GM12878 (cell line): ENCODE measurements around the gene PDSS2. TPM values are rescaled to one million over a fixed set of nuclear protein-coding genes. Genes with fewer than 3 reads are reported as not detected.

Experiments
- ATAC-seq: fragments of 200-7000 bp; cut with Tn5 transposase; 3 replicates; pipeline ENCODE4 v1.9.1; 2020; ENCODE audit warnings: mild to moderate bottlenecking, moderate library complexity
- BruUV-seq: library from RNA; stranded (reverse); fragments of 400-500 nt; replicated peaks from 2 replicates; lab custom pipeline; 2021; lab: Mats Ljungman, UMichigan
- CTCF ChIA-PET: fragments of 300-600 bp; sonication (Branson Sonifier 250); formaldehyde crosslinking; extraction: SDS; loops from one replicate; lab custom pipeline; 2021; ENCODE audit warnings: inconsistent platforms; lab: Yijun Ruan, JAX
- POLR2A ChIA-PET: fragments of 350-600 bp; formaldehyde crosslinking; extraction: SDS; loops from one replicate; lab custom pipeline; 2021; ENCODE audit warnings: inconsistent platforms; lab: Charles Lee
- RAD21 ChIA-PET: fragments of 300-600 bp; sonication (Branson Sonifier 250); formaldehyde crosslinking; loops from one replicate; lab custom pipeline; 2023; ENCODE audit warnings: antibody characterized with exemption; ENCODE audit not compliant: unreplicated experiment; lab: Charles Lee
- SMC1A ChIA-PET: fragments of 300-600 bp; sonication (Branson Sonifier 250); formaldehyde crosslinking; loops from one replicate; lab custom pipeline; 2023; ENCODE audit not compliant: unreplicated experiment, uncharacterized antibody; lab: Charles Lee
- DNase-seq: peaks from one replicate; pipeline ENCODE4 v3.0.0-alpha.2; 2011; ENCODE audit warnings: low read depth, low spot score
- FAIRE-seq: peaks from 3 replicates; lab custom pipeline; 2011; peaks lifted over from hg19 to GRCh38; lab: Jason Lieb, UNC
- H2AFZ ChIP-seq: 2 replicates; pipeline ENCODE4 v1.6.0; 2011; ENCODE audit warnings: low read depth, low read length, control low read depth; ENCODE audit not compliant: control insufficient read depth
- H3K27ac ChIP-seq: 2 replicates; pipeline ENCODE4 v1.5.1; 2011; ENCODE audit warnings: control low read depth; ENCODE audit not compliant: control insufficient read depth, insufficient read depth
- H3K27me3 ChIP-seq, 2 experiments: replicated peaks in 1 of 2; 2 replicates each; pipeline versions ENCODE4 v1.6.0 to v1.6.1; 2011; ENCODE audit warnings: low read length in 1 of 2; ENCODE audit not compliant: control insufficient read depth in 2 of 2, insufficient read depth in 2 of 2
- H3K36me3 ChIP-seq, 2 experiments: 2 replicates each; pipeline ENCODE4 v1.5.1; 2011; ENCODE audit warnings: low read length in 1 of 2; ENCODE audit not compliant: control insufficient read depth in 2 of 2, insufficient read depth in 2 of 2
- H3K4me1 ChIP-seq: 2 replicates; pipeline ENCODE4 v1.6.1; 2011; ENCODE audit warnings: mild to moderate bottlenecking, low read length, moderate library complexity, mixed read lengths; ENCODE audit not compliant: control insufficient read depth, insufficient read depth
- H3K4me2 ChIP-seq: 2 replicates; pipeline ENCODE4 v1.6.0; 2011; ENCODE audit warnings: control low read depth; ENCODE audit not compliant: control insufficient read depth, insufficient read depth
- H3K4me3 ChIP-seq: fragments of 200-600 bp; sonication (generic); 2 replicates; pipeline ENCODE4 v1.5.1; 2016
- H3K79me2 ChIP-seq: 2 replicates; pipeline ENCODE4 v1.6.0; 2011; ENCODE audit warnings: low read length; ENCODE audit not compliant: control insufficient read depth, insufficient read depth
- H3K9ac ChIP-seq: 2 replicates; pipeline ENCODE4 v1.8.0; 2011; ENCODE audit warnings: low read length, control low read depth, mixed read lengths; ENCODE audit not compliant: control insufficient read depth, insufficient read depth
- H3K9me3 ChIP-seq: replicated peaks from 3 replicates; pipeline ENCODE4 v1.5.1; 2011; ENCODE audit warnings: mild to moderate bottlenecking, low read length; ENCODE audit not compliant: control insufficient read depth, insufficient read depth
- H4K20me1 ChIP-seq: 2 replicates; pipeline ENCODE4 v1.6.0; 2011; ENCODE audit not compliant: control insufficient read depth, insufficient read depth
- CTCF ChIP-seq, 3 experiments: IDR thresholded peaks in 2 of 3; conservative IDR thresholded peaks in 1 of 3; 2 replicates each; pipeline ENCODE4 v1.5.1; 2011; ENCODE audit warnings: low read depth in 3 of 3, low read length in 3 of 3, mild to moderate bottlenecking in 3 of 3, control low read depth in 2 of 3, moderate library complexity in 2 of 3, inconsistent platforms in 1 of 3, mixed read lengths in 1 of 3; ENCODE audit not compliant: control insufficient read depth in 2 of 3, insufficient read depth in 1 of 3; ENCODE audit errors: extremely low read depth in 1 of 3
- ETV6 ChIP-seq, 2 experiments: fragments of 450-650 bp in 1 of 2; IDR thresholded peaks in 1 of 2; conservative IDR thresholded peaks in 1 of 2; 2 replicates each; pipeline ENCODE4 v1.6.1; 2014; ENCODE audit warnings: antibody characterized with exemption in 1 of 2, borderline replicate concordance in 1 of 2, low read depth in 1 of 2, mild to moderate bottlenecking in 1 of 2, moderate library complexity in 1 of 2
- HCFC1 ChIP-seq: fragments of 150-350 bp; IDR thresholded peaks from 2 replicates; pipeline ENCODE4 v1.6.1; 2014; ENCODE audit warnings: low read length
- HDGF ChIP-seq: fragments of 450-650 bp; IDR thresholded peaks from 2 replicates; pipeline ENCODE4 v1.6.1; 2016; ENCODE audit warnings: antibody characterized with exemption
- MAX ChIP-seq: IDR thresholded peaks from 2 replicates; pipeline ENCODE4 v1.6.1; 2012; ENCODE audit warnings: low read depth, low read length, improper control_type of control experiment
- NR2C1 ChIP-seq: fragments of 450-650 bp; IDR thresholded peaks from 2 replicates; pipeline ENCODE4 v1.6.1; 2017; ENCODE audit warnings: antibody characterized with exemption, mild to moderate bottlenecking, moderate library complexity
- RAD21 ChIP-seq: IDR thresholded peaks from 2 replicates; pipeline ENCODE4 v1.6.1; 2011; ENCODE audit warnings: mild to moderate bottlenecking, low read depth, low read length, moderate library complexity; ENCODE audit not compliant: insufficient read depth
- RCOR1 ChIP-seq: conservative IDR thresholded peaks from 2 replicates; pipeline ENCODE4 v1.6.1; 2012; ENCODE audit warnings: low read depth, low read length, improper control_type of control experiment
- SREBF1 ChIP-seq: IDR thresholded peaks from 2 replicates; pipeline ENCODE4 v1.6.1; 2012; ENCODE audit warnings: mild to moderate bottlenecking, low read length
- SREBF2 ChIP-seq: IDR thresholded peaks from 2 replicates; pipeline ENCODE4 v1.6.1; 2012; ENCODE audit warnings: mild to moderate bottlenecking, low read length
- TBL1XR1 ChIP-seq: IDR thresholded peaks from 2 replicates; pipeline ENCODE4 v1.6.1; 2012; ENCODE audit warnings: low read depth, low read length, improper control_type of control experiment
- ZNF687 ChIP-seq: fragments of 450-650 bp; IDR thresholded peaks from 2 replicates; pipeline ENCODE4 v1.6.1; 2017; ENCODE audit warnings: mild to moderate bottlenecking, moderate library complexity
- WGBS: methylation state at CpG from one replicate; pipeline ENCODE4 v1.1.6; 2016; ENCODE audit warnings: low lambda C conversion rate; ENCODE audit not compliant: insufficient replicate concordance, insufficient coverage; ENCODE audit errors: missing lambda C conversion rate; 5-methylcytosine and 5-hydroxymethylcytosine counted together
- in situ Hi-C: fragments of 300-500 bp; cut with MboI; formaldehyde crosslinking; loops from 9 replicates; pipeline ENCODE4 v1.14.3; 2018; ENCODE audit warnings: mixed read lengths
- intact Hi-C: fragments of 100-400 bp; cut with micrococcal nuclease; formaldehyde crosslinking; loops from one replicate; pipeline ENCODE4 v1.14.2; 2022; ENCODE audit not compliant: unreplicated experiment
- polyA plus RNA-seq, 11 experiments: library from polyadenylated mRNA; depleted of rRNA in 4 of 11; unstranded in 6 of 11; stranded (reverse) in 5 of 11; fragments of >200 nt; fragmentation: Nextera tagmentation in 4 of 11; fragmentation: Illumina TruSeq in 1 of 11; extraction: Ambion mirVana in 4 of 11; extraction: Trizol in 1 of 11; gene quantifications; 1 replicate in 1 of 11; 2 replicates in 10 of 11; pipeline versions ENCODE4 v1.2.1 to v1.2.3, GENCODE V29; 2011 to 2016; ENCODE audit warnings: inconsistent platforms in 2 of 11, missing spikeins in 2 of 11, low read depth in 1 of 11
- total RNA-seq, 4 experiments: library from RNA; depleted of rRNA in 3 of 4; stranded (reverse); fragments of >200 nt in 3 of 4; fragmentation: Illumina TruSeq in 1 of 4; extraction: Trizol in 1 of 4; gene quantifications; 2 replicates each; pipeline versions ENCODE4 v1.2.1 to v1.2.3, GENCODE V29; 2013 to 2021

Gene PDSS2
- total and polyA plus RNA-seq, 10 of the 15 experiments (the other 5 are each of a cell fraction or from before 2014, with no cell fraction given), result 7.7 to 15.5 (median 9.6) TPM

GRCh38 chr6:107179004-107179403 is 280.4 kb downstream of the PDSS2 start:
- SMC1A ChIA-PET, result interaction anchor here (0.7 to 1.2 kb wide), 2 partner anchors 137 to 251 kb away, joined by 3 to 5 read pairs; no protein-coding TSS in a partner anchor
- no peak overlapping the region for H3K9ac ChIP-seq
- WGBS, result 98% methylated on average over 5 of the region's 5 CpGs
- no peak overlapping the region for H3K27ac ChIP-seq
- BruUV-seq, result no TSS peak
- ATAC-seq, result no peak
- no peak for FAIRE-seq
- no peak overlapping the region for H3K4me2 ChIP-seq
- H4K20me1 ChIP-seq, result no peaks in the 10 kb centered on the region
- CTCF ChIA-PET, result interaction anchor here (0.6 to 1.4 kb wide), 9 partner anchors 17 to 495 kb away, joined by 3 to 4 read pairs (median 3); no protein-coding TSS in a partner anchor
- no peaks in the 10 kb centered on the region for H3K9me3 ChIP-seq
- H3K27me3 ChIP-seq, result no peaks in the 10 kb centered on the region
- RAD21 ChIA-PET, result interaction anchor here (1.0 kb wide), 1 partner anchor 496 kb away, joined by 3 read pairs; no protein-coding TSS in a partner anchor
- H3K36me3 ChIP-seq, result no peaks in the 10 kb centered on the region
- no peaks in the 10 kb centered on the region for H3K4me1 ChIP-seq
- DNase-seq, result no peak
- intact Hi-C loops, result no loop called here
- TF ChIP-seq RAD21 (0 out of 2 replicates have a peak, but pooled peaks have one; percentile 25), CTCF (IDR thresholded peaks at IDR 0.05 in 2 of 3, conservative IDR thresholded peaks at IDR 0.05 in 1 of 3; ENCODE audit: control insufficient read depth in 2 of 3, extremely low read depth in 1 of 3, insufficient read depth in 1 of 3, low read depth in 3 of 3, low read length in 3 of 3) (peak in 1 of 3 experiments; percentile 8; a peak in 1 of 6 replicates), RCOR1 (no peak)
- no peak overlapping the region for H3K4me3 ChIP-seq
- H3K79me2 ChIP-seq, result no peaks in the 10 kb centered on the region
- in situ Hi-C loops, result no loop called here
- POLR2A ChIA-PET, result no interaction called here
- no peak overlapping the region for H2AFZ ChIP-seq

- CTCF ChIA-PET, result no interaction called here
- no peak overlapping the region for H3K4me3 ChIP-seq
- RAD21 ChIA-PET, result no interaction called here
- FAIRE-seq (no peak), DNase-seq (no peak), ATAC-seq (no peak)
- POLR2A ChIA-PET, result no interaction called here
- H3K36me3 ChIP-seq, result no peaks in the 10 kb centered on the region
- no TSS peak for BruUV-seq
- SMC1A ChIA-PET, result no interaction called here
- no peak overlapping the region for H3K9ac ChIP-seq
- no peaks in the 10 kb centered on the region for H3K27me3 ChIP-seq
- in situ Hi-C loops (no loop called here), intact Hi-C loops (no loop called here)
- H3K4me2 ChIP-seq, result no peak overlapping the region
- H3K9me3 ChIP-seq, result no peaks in the 10 kb centered on the region
- no peak overlapping the region for H3K27ac ChIP-seq
- WGBS, result 95% methylated on average over 3 of the region's 3 CpGs
- no peaks in the 10 kb centered on the region for H3K79me2 ChIP-seq
- H2AFZ ChIP-seq, result no peak overlapping the region
- no peaks in the 10 kb centered on the region for H4K20me1 ChIP-seq
- H3K4me1 ChIP-seq, result no peaks in the 10 kb centered on the region
- TF ChIP-seq SREBF2 (no peak), SREBF1 (no peak), ZNF687 (no peak), NR2C1 (no peak), MAX (no peak), ETV6 (conservative IDR thresholded peaks at IDR 0.05 in 1 of 2, IDR thresholded peaks at IDR 0.05 in 1 of 2; ENCODE audit: borderline replicate concordance in 1 of 2, low read depth in 1 of 2) (no peak), TBL1XR1 (no peak), HCFC1 (no peak), HDGF (no peak)
These were observed 285.6 kb downstream of the PDSS2 start for GRCh38 chr6:107173779-107174178.
